NCI-H1436 treated with DMSO at 0.1 percent for 48 hours (cell line): ENCODE data around the gene ALDH8A1.

Source experiments
- DNase-seq: peaks from one replicate; lab custom pipeline; 2025; lab: John Stamatoyannopoulos, UW

Gene ALDH8A1

DNA sequence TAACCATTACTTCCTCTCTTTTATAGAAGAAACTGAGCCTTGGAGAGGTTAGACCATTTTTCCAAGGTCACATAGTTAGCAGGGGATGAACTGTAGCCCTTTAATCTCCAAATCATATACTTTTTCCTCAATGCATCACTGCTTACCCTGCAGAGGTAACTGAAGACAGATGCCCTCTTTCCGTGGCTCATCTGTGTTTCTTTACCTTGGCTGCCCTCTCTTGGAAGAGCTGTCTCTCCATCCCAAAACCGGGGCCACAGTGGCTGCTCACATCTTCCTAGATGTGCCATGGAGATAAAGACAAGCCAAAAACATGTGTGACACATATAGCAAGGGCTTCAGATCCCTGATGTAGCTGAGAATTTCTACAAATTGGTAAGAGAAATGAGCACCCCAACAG lies 581 bp upstream of the ALDH8A1 start:
- no peak for DNase-seq

DNA sequence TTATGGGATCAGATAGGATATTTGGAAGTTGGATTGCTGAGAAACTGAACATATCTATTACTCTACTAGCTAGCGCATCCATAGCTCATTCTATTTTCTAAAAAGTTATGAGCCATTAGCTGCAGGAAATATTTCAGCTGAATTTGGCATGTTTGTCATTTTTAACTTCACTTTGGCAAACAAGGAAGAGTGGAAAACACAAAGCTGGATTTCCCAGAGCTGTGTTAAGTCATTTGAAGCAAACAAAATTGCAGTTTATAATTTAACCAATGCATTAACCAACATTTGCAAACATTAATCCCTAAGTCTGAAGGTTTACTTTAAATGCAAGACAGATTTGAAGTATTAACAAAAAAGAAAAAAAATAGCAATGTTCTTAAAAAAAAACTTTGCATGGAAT lies 1.2 kb downstream of the ALDH8A1 start:
- no peak for DNase-seq

- DNase-seq, result no peak
These were observed 1.8 kb downstream of the ALDH8A1 start for GRCh38 chr6:134948142-134948541.

GRCh38 chr6:134945045-134945444 lies 4.9 kb downstream of the ALDH8A1 start:
- DNase-seq, result no peak

DNA sequence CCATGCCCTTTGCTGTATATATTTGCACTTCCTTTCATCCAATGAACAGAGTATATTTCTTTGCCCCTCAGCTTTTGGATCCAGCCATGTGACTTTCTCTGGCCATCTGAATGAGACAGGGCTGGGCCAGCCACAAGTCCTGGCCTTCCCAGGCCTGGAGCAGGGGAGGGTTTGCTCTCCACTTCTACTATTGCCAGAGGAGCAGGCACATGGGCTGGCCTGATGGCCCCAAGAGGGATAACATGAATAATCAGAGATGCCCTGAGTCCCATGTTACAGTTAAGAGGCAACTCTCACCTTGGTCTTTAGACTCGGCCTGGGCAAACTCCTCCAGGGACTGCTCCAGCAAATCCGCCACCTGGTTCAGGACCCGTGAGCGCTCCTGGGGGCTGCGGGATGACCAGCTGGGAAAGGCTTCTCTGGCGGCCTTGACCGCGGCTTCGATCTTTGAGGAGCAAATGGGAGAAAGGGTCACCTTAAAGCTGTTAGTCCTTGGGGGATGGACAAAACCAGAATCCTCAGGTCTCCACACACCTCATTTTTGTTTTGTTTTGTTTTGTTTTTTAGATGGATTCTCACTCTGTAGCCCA lies 6.3 kb downstream of the ALDH8A1 start:
- no peak for DNase-seq

- DNase-seq, result no peak
These were observed 11.0 kb downstream of the ALDH8A1 start for GRCh38 chr6:134938896-134939295.

- DNase-seq, result no peak
These were observed 12.5 kb downstream of the ALDH8A1 start for GRCh38 chr6:134937426-134937825.

DNA sequence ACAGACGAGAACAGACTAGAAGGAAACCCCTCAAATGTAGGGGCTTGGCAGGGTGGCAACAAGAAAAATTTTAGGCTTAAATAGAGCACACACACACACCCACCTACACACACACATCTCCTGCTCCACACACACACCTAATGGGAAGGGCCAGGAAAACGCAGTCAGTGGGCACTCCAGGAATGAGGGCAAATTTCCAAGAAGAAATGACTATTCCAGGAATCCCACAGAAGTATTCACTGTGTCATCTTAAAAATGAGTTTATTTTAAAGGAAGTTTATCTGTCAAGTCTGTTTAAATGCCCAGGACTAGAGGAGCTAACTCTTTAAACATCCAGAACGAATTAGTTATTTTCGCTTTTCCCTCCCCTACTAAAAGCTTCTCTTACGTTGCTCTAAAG lies 13.0 kb downstream of the ALDH8A1 start:
- no peak for DNase-seq

DNA sequence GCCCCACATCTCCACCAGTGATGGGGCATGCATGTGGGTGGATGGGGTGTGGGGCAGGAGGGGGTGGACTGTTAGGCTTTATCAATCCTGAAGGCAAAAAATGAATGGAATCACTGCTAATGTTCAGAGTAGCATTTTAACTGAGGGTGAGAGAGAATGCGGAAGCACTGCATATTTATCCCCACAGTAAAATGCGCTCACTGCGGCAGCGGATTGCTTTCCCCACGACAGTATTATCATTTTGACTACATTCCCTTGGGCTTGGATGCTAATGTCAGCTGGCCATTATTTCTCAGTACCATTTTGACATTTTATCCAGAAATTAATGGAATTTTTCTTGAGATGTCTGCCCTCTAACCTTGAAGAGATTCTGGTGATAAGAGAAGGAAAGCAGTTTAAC lies 13.4 kb downstream of the ALDH8A1 start:
- no peak for DNase-seq

GRCh38 chr6:134934793-134935485 lies 15.0 kb downstream of the ALDH8A1 start:
- DNase-seq, result no peak

DNA sequence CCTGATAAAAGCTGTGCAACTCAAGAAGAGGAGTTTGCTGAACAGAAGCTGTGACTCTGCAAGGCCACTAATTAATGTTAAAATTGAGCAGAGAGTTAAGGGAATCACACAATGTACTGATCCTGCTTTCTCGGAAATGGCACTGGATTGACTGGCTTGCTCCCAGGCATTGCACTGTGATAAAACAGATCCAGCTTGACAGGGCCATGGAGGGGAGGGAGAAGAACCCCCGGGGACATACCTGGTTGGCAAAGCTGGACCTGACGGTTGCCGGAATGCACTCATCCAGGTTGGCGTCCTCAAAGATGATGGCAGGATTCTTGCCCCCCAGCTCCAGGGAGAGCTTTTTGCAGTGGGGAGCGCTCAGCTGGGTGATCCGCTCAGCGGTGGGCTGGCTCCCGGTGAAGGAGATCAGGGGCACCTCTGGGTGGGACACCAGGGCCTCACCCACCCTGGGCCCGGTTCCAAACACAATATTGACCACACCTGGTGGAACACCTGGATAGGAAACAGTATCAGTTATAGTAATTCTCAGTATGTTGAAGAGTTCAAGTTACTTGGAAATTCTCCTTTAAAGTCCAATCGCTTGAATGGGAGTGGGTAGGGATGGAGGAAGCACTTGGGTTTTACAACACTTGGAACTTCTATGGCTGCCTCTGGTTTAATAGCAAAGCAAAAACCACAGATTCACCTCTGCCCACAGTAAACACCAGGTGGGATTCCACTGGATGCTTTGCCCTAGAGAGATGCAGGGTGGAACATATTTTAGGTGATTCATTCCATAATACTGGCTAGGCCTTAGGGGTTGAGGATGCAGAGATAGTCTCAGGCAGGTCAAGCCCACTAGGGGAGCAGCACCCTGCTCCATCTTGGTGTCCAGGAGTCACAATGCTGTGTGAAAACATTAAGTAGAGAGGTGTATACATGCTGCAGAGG lies 17.1 kb downstream of the ALDH8A1 start:
- no peak for DNase-seq

DNA sequence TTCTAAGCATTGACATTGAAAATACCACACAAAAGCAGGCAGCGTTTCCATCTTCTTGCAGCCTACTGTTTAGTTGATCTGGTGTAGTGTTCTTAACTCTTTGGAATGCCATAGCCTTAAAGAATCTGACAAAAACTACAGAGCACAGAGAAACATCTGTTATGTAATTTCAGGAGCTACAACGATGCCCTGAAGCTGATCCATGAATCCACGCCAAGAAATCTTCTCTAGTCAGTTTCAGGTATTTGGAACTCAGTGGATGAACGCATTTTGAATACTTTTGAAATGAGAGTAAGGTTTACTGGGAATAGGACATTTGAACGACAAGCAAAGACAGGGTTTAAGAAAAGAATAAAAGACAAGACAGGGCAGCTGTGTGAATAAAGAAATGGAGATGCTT lies 17.8 kb downstream of the ALDH8A1 start:
- DNase-seq, result no peak

- no peak for DNase-seq
These were observed 19.4 kb downstream of the ALDH8A1 start for GRCh38 chr6:134930463-134930862.

- no peak for DNase-seq
These were observed 21.6 kb downstream of the ALDH8A1 start for GRCh38 chr6:134928151-134928900.

DNA sequence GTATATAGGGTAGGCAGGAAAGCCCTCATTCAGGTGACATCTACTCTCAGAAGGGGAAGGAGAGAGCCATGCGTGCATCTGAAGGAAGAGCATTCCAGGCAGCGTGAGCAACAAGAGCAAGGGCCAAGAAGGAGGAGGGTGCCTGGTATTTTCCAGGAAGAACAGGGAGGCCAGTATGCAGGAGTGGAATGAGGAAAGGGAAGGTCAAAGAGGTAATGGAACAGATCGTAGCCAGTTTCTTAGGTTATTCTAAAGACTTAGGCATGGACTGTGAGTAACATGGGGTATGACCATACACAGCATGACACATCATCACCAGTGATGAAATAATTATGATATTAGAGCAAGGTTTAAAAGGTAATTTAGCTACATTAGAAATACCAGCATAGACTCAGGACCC lies 24.1 kb downstream of the ALDH8A1 start:
- DNase-seq, result no peak

DNA sequence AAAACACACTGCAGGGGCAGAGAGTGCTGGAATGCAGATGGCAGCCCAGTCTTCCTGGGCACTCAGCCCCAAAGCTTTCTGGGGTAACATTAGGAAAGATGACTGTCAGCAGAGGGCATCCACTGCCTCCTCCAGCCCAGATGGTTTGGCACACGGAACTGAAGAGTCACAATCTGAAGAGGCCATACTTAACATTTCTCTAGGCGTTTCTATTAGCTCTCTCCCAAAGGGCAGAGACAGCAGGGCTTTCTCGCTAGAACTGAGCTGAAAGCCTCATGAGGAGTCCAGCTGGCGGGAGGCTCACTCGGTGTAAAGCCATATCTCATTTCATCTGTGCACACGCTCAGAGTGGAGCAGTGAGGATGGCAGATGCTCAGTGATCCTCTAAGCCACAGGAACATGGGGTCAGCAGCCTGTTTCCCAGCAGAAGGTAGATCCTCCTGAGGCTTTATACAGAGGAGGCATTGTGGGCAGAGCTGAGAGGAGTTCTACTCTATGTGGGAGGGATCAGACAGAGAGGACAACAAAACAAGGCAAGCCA lies 28.1 kb downstream of the ALDH8A1 start:
- DNase-seq, result no peak

GRCh38 chr6:134921276-134921675 lies 28.6 kb downstream of the ALDH8A1 start:
- DNase-seq, result no peak

DNA sequence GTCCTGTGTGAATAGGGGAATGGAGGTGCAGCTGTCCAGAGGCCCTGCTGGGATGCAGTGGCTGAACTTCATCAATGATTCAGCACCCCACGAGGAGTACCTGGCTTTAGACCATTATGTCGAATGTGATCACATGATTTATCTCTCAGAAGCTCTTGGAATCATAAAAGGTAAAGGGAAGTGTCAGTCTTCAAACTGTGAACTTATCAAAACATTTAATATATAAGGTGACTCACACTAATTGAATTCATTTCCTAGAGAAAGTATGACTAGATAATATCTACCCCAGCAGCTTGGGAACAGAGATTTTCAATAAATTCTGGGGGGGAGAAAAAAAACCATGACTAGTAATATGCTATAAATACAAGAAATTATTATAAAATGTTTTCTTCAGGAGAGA lies 29.5 kb downstream of the ALDH8A1 start:
- DNase-seq, result no peak

DNA sequence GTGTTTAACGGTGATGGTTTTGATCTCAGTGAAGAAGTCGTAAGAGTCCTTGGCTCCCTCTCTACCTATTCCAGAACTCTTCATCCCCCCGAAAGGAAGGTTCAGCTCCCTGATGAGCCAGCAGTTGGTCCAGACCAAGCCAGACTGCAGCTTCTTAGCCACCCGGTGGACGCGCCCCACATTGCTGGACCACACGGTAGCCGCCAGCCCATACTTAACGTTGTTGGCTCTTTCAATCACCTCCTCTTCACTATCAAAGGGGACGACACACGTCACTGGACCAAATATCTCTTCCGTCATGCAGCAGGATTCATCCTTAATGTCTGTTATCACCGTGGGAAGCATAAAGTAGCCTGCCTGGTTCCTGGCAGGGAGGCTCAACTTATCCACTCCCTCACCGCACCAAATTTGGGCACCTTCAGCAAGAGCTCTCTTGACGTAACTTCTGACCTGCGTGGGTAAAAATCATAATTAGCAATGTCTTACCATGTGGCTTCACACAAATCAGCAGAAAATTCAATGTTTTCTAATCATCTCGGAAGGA lies 31.4 kb downstream of the ALDH8A1 start:
- no peak for DNase-seq

- DNase-seq, result no peak
These were observed 38.4 kb downstream of the ALDH8A1 start for GRCh38 chr6:134911547-134911946.

DNA sequence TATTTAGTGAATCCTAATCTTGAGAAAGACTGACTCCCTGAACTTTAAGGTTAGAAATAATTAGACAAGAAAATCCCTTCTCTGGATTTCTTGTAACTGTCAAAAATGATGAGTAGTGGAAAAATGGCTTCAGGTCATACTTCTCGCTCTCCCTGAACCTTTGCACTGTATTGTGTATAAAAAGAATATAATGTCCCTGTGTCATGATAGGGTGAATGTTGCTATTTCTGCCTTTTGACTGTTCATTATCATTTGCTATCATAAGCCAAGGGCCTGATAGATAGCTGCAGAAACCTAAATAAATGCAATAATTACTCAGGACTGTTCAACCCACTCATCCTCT lies 39.3 kb downstream of the ALDH8A1 start:
- no peak for DNase-seq
